Colonic mucosa (tissue), 4 donors: Measurements from ENCODE around the gene NUDT6. TPM values are rescaled to one million over a fixed set of nuclear protein-coding genes. Genes with fewer than 3 reads are reported as not detected.
"Not testable (repeated sequence)": the region's sequence is repeated elsewhere in the genome, so short reads cannot be mapped to it uniquely, and the experiment has no call there.

Experiments used
- DNase-seq: peaks from one replicate; pipeline ENCODE4 v3.0.0-alpha.2; 2020
- H3K27ac ChIP-seq: fragments of 200-600 bp; one replicate; pipeline ENCODE4 v1.8.0; 2021
- H3K27me3 ChIP-seq: fragments of 200-600 bp; one replicate; pipeline ENCODE4 v1.8.0; 2021
- H3K36me3 ChIP-seq: fragments of 200-600 bp; one replicate; pipeline ENCODE4 v1.8.0; 2021
- H3K4me1 ChIP-seq: fragments of 200-600 bp; one replicate; pipeline ENCODE4 v1.8.0; 2021; ENCODE audit warnings: mild to moderate bottlenecking
- H3K4me3 ChIP-seq: fragments of 200-600 bp; one replicate; pipeline ENCODE4 v1.8.0; 2021
- H3K9ac ChIP-seq, 2 donors: one replicate each; pipeline ENCODE4 v1.7.0; 2013; ENCODE audit warnings: control low read depth in 2 of 2, low read depth in 2 of 2, low read length in 2 of 2
- H3K9me3 ChIP-seq: fragments of 200-600 bp; one replicate; pipeline ENCODE4 v1.8.0; 2021
- intact Hi-C: fragments of 100-400 bp; cut with DNase I; formaldehyde crosslinking; loops from one replicate; pipeline ENCODE4 v1.14.1; 2022
- total RNA-seq, 2 donors: library from RNA; stranded (reverse); fragmentation: NEBNext Ultra II Directional in 1 of 2; extraction: Animal tissue kit (Norgen Biotek cat#: 25700) in 1 of 2; gene quantifications; one replicate each; pipeline ENCODE4 v1.2.1, GENCODE V29; 2021
- TF ChIP-seq, protein P1 (sequence below): fragments of 200-600 bp; IDR thresholded peaks from one replicate; pipeline ENCODE4 v1.8.0; 2022; ENCODE audit warnings: antibody characterized with exemption, mild to moderate bottlenecking
- donor health status: healthy.
- donor health status: DM: no; HTN: no; CAD: no.
- donor health status: DM: no; HTN: no; CAD: no.

NUDT6 gene
- total RNA-seq, 2 donors from 2014 or later = 7.9 to 8.3 TPM

- TF ChIP-seq, protein P1, sequence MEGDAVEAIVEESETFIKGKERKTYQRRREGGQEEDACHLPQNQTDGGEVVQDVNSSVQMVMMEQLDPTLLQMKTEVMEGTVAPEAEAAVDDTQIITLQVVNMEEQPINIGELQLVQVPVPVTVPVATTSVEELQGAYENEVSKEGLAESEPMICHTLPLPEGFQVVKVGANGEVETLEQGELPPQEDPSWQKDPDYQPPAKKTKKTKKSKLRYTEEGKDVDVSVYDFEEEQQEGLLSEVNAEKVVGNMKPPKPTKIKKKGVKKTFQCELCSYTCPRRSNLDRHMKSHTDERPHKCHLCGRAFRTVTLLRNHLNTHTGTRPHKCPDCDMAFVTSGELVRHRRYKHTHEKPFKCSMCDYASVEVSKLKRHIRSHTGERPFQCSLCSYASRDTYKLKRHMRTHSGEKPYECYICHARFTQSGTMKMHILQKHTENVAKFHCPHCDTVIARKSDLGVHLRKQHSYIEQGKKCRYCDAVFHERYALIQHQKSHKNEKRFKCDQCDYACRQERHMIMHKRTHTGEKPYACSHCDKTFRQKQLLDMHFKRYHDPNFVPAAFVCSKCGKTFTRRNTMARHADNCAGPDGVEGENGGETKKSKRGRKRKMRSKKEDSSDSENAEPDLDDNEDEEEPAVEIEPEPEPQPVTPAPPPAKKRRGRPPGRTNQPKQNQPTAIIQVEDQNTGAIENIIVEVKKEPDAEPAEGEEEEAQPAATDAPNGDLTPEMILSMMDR = no peak
- H3K27ac ChIP-seq = no peak overlapping the region
- no peaks in the 10 kb centered on the region for H3K36me3 ChIP-seq
- H3K9ac ChIP-seq = no peak overlapping the region
- no peaks in the 10 kb centered on the region for H3K4me1 ChIP-seq
- no peak for DNase-seq
- intact Hi-C loops = no loop called here
- H3K9me3 ChIP-seq = no peaks in the 10 kb centered on the region
- no peaks in the 10 kb centered on the region for H3K27me3 ChIP-seq
- no peak overlapping the region for H3K4me3 ChIP-seq
Measured at GRCh38 chr4:122876456-122876855, 45.9 kb downstream of the NUDT6 start.

DNA sequence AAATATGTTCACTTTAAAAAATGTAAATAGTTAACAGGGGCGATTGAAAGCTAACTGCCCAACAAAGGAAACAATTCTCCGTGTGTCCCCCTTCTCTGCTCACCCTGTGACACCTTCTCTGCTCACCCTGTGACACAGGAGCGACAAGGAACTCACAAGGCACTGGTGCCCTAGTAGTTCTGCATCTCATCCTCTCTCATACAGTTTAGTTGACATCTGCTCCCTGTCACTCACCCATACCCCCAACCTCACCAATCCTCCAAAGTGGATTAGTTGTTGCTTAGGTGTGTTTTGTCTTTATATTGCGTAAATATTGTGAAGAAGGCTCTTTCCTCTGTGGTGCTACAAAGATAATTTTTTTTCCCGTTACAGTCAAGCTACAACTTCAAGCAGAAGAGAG is 46.4 kb downstream of the NUDT6 start:
- Histone ChIP-seq H3K4me1 (no peaks in the 10 kb centered on the region), H3K9me3 (no peaks in the 10 kb centered on the region), H3K27me3 (no peaks in the 10 kb centered on the region), H3K27ac (no peak overlapping the region), H3K4me3 (no peak overlapping the region), H3K36me3 (no peaks in the 10 kb centered on the region), H3K9ac (no peak overlapping the region)
- no peak for DNase-seq
- TF ChIP-seq, protein P1 = no peak
- intact Hi-C loops = no loop called here

DNA sequence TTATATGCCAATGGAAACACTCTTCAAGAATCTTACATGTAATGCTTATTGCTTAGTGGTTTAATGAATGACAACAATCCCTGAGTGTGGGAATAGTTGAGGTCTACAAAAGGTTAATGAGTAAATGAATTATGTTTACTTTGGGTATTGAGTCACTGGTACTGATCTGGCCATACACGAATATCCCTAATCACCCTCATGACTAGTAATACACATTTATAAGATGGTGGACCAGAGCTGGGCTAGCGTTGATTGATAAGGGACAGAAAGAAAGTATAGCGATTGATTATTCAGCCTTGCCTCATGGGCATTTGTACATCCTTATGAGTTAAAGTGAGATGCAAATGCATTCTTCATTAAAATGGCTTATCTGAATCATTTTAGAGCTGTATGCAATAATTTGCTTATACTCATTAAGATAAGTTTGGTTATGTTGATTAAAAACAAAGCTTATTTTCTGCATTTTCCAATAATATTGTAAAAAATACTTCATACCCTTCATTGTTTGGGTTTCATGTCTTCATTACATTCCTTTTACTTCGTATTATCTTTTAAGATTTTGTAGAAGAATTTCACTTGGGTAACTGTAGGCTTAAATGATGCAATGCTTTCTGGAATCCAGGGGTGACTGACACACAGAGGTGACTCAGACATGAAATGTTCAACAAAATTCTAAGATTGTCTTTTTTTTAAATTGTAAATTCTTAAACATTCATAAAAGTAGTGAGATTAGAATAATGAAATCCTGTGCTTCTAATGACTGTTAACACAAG is 48.4 kb downstream of the NUDT6 start:
- no peaks in the 10 kb centered on the region for H3K27me3 ChIP-seq
- no peak overlapping the region for H3K4me3 ChIP-seq
- no peaks in the 10 kb centered on the region for H3K36me3 ChIP-seq
- H3K9me3 ChIP-seq = no peaks in the 10 kb centered on the region
- DNase-seq = no peak
- TF ChIP-seq, protein P1 = no peak
- intact Hi-C loops = no loop called here
- H3K4me1 ChIP-seq = no peaks in the 10 kb centered on the region
- no peak overlapping the region for H3K9ac ChIP-seq
- no peak overlapping the region for H3K27ac ChIP-seq

DNA sequence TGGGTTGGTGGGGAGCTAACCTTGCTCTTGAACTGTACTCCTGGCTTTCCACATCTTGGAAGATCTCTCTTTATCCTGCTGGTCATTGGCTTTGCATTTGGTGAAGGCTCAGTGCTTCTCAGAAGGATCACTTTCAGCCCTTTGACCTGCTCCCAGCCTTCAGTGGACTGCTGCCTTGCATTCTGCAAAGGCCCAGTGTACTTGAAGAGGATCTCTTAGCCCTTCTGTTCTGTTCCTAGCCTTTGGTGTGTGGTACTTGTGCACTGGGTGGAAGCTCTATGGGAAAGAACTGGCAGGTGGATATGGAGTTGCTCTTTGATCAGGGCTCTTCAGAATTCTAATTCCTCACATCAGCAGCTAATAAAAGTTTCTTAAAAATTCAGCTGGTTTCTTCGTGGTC is 49.3 kb downstream of the NUDT6 start:
- H3K36me3 ChIP-seq = no peaks in the 10 kb centered on the region
- H3K27ac ChIP-seq = no peak overlapping the region
- no peak overlapping the region for H3K4me3 ChIP-seq
- no peak for DNase-seq
- H3K4me1 ChIP-seq = no peaks in the 10 kb centered on the region
- TF ChIP-seq, protein P1 = no peak
- intact Hi-C loops = no loop called here
- no peak overlapping the region for H3K9ac ChIP-seq
- no peaks in the 10 kb centered on the region for H3K9me3 ChIP-seq
- no peaks in the 10 kb centered on the region for H3K27me3 ChIP-seq

DNA sequence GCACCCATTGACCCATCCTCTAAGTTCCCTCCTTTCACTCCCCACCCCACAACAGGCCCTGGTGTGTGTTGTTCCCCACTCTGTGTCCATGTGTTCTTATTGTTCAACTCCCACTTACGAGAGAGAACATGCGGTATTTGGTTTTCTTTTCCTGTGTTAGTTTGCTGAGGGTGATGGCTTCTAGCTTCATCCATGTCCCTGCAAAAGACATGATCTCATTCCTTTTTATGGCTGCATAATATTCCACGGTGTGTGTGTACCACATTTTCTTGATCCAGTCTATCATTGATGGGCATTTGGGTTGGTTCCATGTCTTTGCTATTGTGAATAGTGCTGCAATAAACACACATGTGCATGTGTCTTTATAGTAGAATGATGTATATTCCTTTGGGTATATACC is 54.2 kb downstream of the NUDT6 start:
- H3K9me3 ChIP-seq, H3K4me3 ChIP-seq, intact Hi-C loops, H3K9ac ChIP-seq, H3K27me3 ChIP-seq, H3K4me1 ChIP-seq, H3K27ac ChIP-seq, H3K36me3 ChIP-seq, DNase-seq: not testable (repeated sequence)

- Histone ChIP-seq H3K4me3 (no peak overlapping the region), H3K27ac (no peak overlapping the region), H3K9ac (no peak overlapping the region), H3K9me3 (no peaks in the 10 kb centered on the region), H3K36me3 (no peaks in the 10 kb centered on the region), H3K4me1 (no peaks in the 10 kb centered on the region), H3K27me3 (no peaks in the 10 kb centered on the region)
- DNase-seq = no peak
- intact Hi-C loops = no loop called here
- TF ChIP-seq, protein P1 = no peak
Measured at GRCh38 chr4:122865425-122865824, 57.0 kb downstream of the NUDT6 start.
